ENCODE measurements around the gene SYCP2L.

Gene SYCP2L

DNA sequence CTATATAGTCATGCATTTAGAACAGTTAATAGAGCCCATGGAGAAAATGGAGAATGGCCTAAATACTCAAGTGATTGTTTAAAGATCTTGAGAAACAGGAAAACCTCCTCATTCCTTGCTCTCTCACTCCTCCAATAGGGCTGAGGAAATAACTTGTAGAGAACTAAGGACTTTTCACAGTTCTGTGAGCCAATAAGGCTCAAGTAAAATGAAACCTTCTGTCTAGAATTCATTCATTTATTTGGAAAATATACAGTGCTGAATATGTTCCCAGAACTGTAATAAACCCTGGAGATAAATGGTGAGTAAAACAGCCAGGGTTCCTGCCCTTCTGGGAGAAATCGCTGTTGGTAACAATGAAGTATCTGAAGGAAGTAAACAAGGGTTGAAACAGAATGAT is 122.0 kb downstream of the SYCP2L start:
- no peak for TF ChIP-seq SIN3A (IDR thresholded peaks at IDR 0.05; ENCODE audit: borderline replicate concordance, insufficient read depth, low read length)
- no peak for TF ChIP-seq POLR2AphosphoS5 (IDR thresholded peaks at IDR 0.05; ENCODE audit: low read depth, low read length)
- TF ChIP-seq TAF1 (IDR thresholded peaks at IDR 0.05; ENCODE audit: borderline replicate concordance, insufficient read depth, low read length): no peak
- TF ChIP-seq FOXP2 (optimal IDR thresholded peaks at IDR 0.05; ENCODE audit: borderline replicate concordance, extremely low read depth, extremely low read length, insufficient read depth): no peak
- no peak for TF ChIP-seq REST (IDR thresholded peaks at IDR 0.05; ENCODE audit: insufficient read depth in 1 of 2, low read depth in 2 of 2, low read length in 2 of 2)

GRCh38 chr6:11009353-11009752 is 122.5 kb downstream of the SYCP2L start:
- TF ChIP-seq TAF1 (IDR thresholded peaks at IDR 0.05; ENCODE audit: borderline replicate concordance, insufficient read depth, low read length) (no peak), REST (IDR thresholded peaks at IDR 0.05; ENCODE audit: insufficient read depth in 1 of 2, low read depth in 2 of 2, low read length in 2 of 2) (no peak), POLR2AphosphoS5 (IDR thresholded peaks at IDR 0.05; ENCODE audit: low read depth, low read length) (no peak), SIN3A (IDR thresholded peaks at IDR 0.05; ENCODE audit: borderline replicate concordance, insufficient read depth, low read length) (no peak), FOXP2 (optimal IDR thresholded peaks at IDR 0.05; ENCODE audit: borderline replicate concordance, extremely low read depth, extremely low read length, insufficient read depth) (no peak)

GRCh38 chr6:11011787-11012234 is 125.0 kb downstream of the SYCP2L start:
- TF ChIP-seq FOXP2 (optimal IDR thresholded peaks at IDR 0.05; ENCODE audit: borderline replicate concordance, extremely low read depth, extremely low read length, insufficient read depth) (no peak), POLR2AphosphoS5 (IDR thresholded peaks at IDR 0.05; ENCODE audit: low read depth, low read length) (no peak), REST (IDR thresholded peaks at IDR 0.05; ENCODE audit: insufficient read depth in 1 of 2, low read depth in 2 of 2, low read length in 2 of 2) (no peak), TAF1 (IDR thresholded peaks at IDR 0.05; ENCODE audit: borderline replicate concordance, insufficient read depth, low read length) (no peak), SIN3A (IDR thresholded peaks at IDR 0.05; ENCODE audit: borderline replicate concordance, insufficient read depth, low read length) (no peak)

- TF ChIP-seq SIN3A (IDR thresholded peaks at IDR 0.05; ENCODE audit: borderline replicate concordance, insufficient read depth, low read length): no peak
- no peak for TF ChIP-seq TAF1 (IDR thresholded peaks at IDR 0.05; ENCODE audit: borderline replicate concordance, insufficient read depth, low read length)
- TF ChIP-seq FOXP2 (optimal IDR thresholded peaks at IDR 0.05; ENCODE audit: borderline replicate concordance, extremely low read depth, extremely low read length, insufficient read depth): no peak
- no peak for TF ChIP-seq REST (IDR thresholded peaks at IDR 0.05; ENCODE audit: insufficient read depth in 1 of 2, low read depth in 2 of 2, low read length in 2 of 2)
These were observed 125.5 kb downstream of the SYCP2L start for GRCh38 chr6:11012295-11012754.

All from PFSK-1 (cell line).